Prostate gland (tissue), 2 donors: ENCODE results near the gene TTLL5. TPM values are rescaled to one million over a fixed set of nuclear protein-coding genes. Genes with fewer than 3 reads are reported as not detected.

Experiments used
- DNase-seq: peaks from one replicate; pipeline ENCODE4 v3.0.0-alpha.2; 2019; ENCODE audit warnings: low spot score
- H3K27ac ChIP-seq, 2 donors: fragments of 200-600 bp; sonication (generic); 2 replicates each; pipeline ENCODE4 v1.5.1; 2017 to 2019
- H3K27me3 ChIP-seq: fragments of 200-600 bp; sonication (generic); replicated peaks from 2 replicates; pipeline ENCODE4 v1.5.1; 2019; ENCODE audit not compliant: insufficient read depth
- H3K36me3 ChIP-seq, 2 donors: fragments of 200-600 bp; sonication (generic); 1 replicate in 1 of 2; 2 replicates in 1 of 2; pipeline versions ENCODE4 v1.5.1 to v1.8.1; 2017 to 2019
- H3K4me1 ChIP-seq: fragments of 200-600 bp; sonication (generic); replicated peaks from 2 replicates; pipeline ENCODE4 v1.5.1; 2019
- H3K4me3 ChIP-seq, 2 donors: fragments of 200-600 bp; sonication (generic); 2 replicates each; pipeline ENCODE4 v1.5.1; 2017 to 2019
- H3K9me3 ChIP-seq: fragments of 200-600 bp; sonication (generic); 2 replicates; pipeline ENCODE4 v1.5.1; 2017
- CTCF ChIP-seq, 4 experiments: fragments of 200-600 bp in 2 of 4; fragments of 450-650 bp in 2 of 4; sonication (generic) in 2 of 4; IDR thresholded peaks; 1 replicate in 3 of 4; 2 replicates in 1 of 4; pipeline ENCODE4 v1.5.1; 2016 to 2019; ENCODE audit warnings: antibody characterized with exemption in 4 of 4, mild to moderate bottlenecking in 2 of 4, moderate library complexity in 2 of 4
- POLR2A ChIP-seq: fragments of 450-650 bp; IDR thresholded peaks from one replicate; pipeline ENCODE4 v1.6.1; 2016; ENCODE audit warnings: antibody characterized with exemption, mild to moderate bottlenecking
- POLR2AphosphoS5 ChIP-seq: sonication (generic); formaldehyde crosslinking; IDR thresholded peaks from one replicate; pipeline ENCODE4 v1.6.1; 2017; ENCODE audit warnings: antibody characterized with exemption
- WGBS: methylation state at CpG from one replicate; pipeline ENCODE4 v1.1.5; 2018; 5-methylcytosine and 5-hydroxymethylcytosine counted together
- intact Hi-C: fragments of 100-400 bp; cut with DNase I; formaldehyde crosslinking; loops from one replicate; pipeline ENCODE4 v1.14.2; 2022
- total RNA-seq, 2 donors: library from RNA; depleted of rRNA; stranded (reverse); fragments of >200 nt; gene quantifications; one replicate each; pipeline ENCODE4 v1.1.0, GENCODE V29; 2016

The TTLL5 gene
- total RNA-seq, 2 donors from 2014 or later = 40.3 to 46.2 TPM

GRCh38 chr14:75886636-75887348 is 225.7 kb downstream of the TTLL5 start:
- DNase-seq = no peak
- no peaks in the 10 kb centered on the region for H3K36me3 ChIP-seq
- H3K9me3 ChIP-seq = no peaks in the 10 kb centered on the region
- intact Hi-C loops = no loop called here
- TF ChIP-seq CTCF (IDR thresholded peaks at IDR 0.05) = no peak
- TF ChIP-seq POLR2AphosphoS5 = no peak
- TF ChIP-seq POLR2A = no peak
- WGBS = 58% methylated on average over 5 of the region's 5 CpGs
- no peak overlapping the region for H3K27ac ChIP-seq
- H3K27me3 ChIP-seq = no peaks in the 10 kb centered on the region
- H3K4me3 ChIP-seq = no peak overlapping the region
- H3K4me1 ChIP-seq = no peaks in the 10 kb centered on the region

- Histone ChIP-seq H3K36me3 (no peaks in the 10 kb centered on the region), H3K9me3 (no peaks in the 10 kb centered on the region), H3K27ac (no peak overlapping the region), H3K27me3 (no peaks in the 10 kb centered on the region), H3K4me3 (no peak overlapping the region), H3K4me1 (no peaks in the 10 kb centered on the region)
- 86% methylated on average over 2 of the region's 2 CpGs for WGBS
- no peak for DNase-seq
- intact Hi-C loops = no loop called here
- TF ChIP-seq POLR2A = no peak
- TF ChIP-seq POLR2AphosphoS5 = no peak
- no peak for TF ChIP-seq CTCF (IDR thresholded peaks at IDR 0.05)
Measured at GRCh38 chr14:75888945-75889344, 227.9 kb downstream of the TTLL5 start.

GRCh38 chr14:75896341-75896740 is 235.3 kb downstream of the TTLL5 start:
- TF ChIP-seq POLR2AphosphoS5 (no peak), POLR2A (no peak), CTCF (IDR thresholded peaks at IDR 0.05) (no peak)
- no peak for DNase-seq
- Histone ChIP-seq H3K27me3 (no peaks in the 10 kb centered on the region), H3K9me3 (no peaks in the 10 kb centered on the region), H3K36me3 (no peaks in the 10 kb centered on the region), H3K4me1 (no peaks in the 10 kb centered on the region), H3K27ac (no peak overlapping the region), H3K4me3 (no peak overlapping the region)
- WGBS = 76% methylated on average over 2 of the region's 2 CpGs
- intact Hi-C loops = no loop called here

- Histone ChIP-seq H3K27me3 (no peaks in the 10 kb centered on the region), H3K4me3 (no peak overlapping the region), H3K27ac (no peak overlapping the region), H3K9me3 (no peaks in the 10 kb centered on the region), H3K4me1 (no peaks in the 10 kb centered on the region), H3K36me3 (no peaks in the 10 kb centered on the region)
- TF ChIP-seq CTCF (IDR thresholded peaks at IDR 0.05) = no peak
- no peak for TF ChIP-seq POLR2A
- TF ChIP-seq POLR2AphosphoS5 = no peak
- WGBS = 83% methylated on average over 3 of the region's 3 CpGs
- intact Hi-C loops = loop anchor here (10.0 kb wide), 3 partner anchors 110 to 450 kb away; no protein-coding TSS in a partner anchor
- no peak for DNase-seq
Measured at GRCh38 chr14:75904311-75904710, 243.3 kb downstream of the TTLL5 start.
